Fibroblast of skin of abdomen (primary cell): Measurements from ENCODE around the gene FAM219A.
"Not testable (repeated sequence)": the region's sequence is repeated elsewhere in the genome, so short reads cannot be mapped to it uniquely, and the experiment has no call there.

Source experiments
- DNase-seq: peaks from one replicate; pipeline ENCODE4 v3.0.0-alpha.2; 2013

Gene FAM219A

DNA sequence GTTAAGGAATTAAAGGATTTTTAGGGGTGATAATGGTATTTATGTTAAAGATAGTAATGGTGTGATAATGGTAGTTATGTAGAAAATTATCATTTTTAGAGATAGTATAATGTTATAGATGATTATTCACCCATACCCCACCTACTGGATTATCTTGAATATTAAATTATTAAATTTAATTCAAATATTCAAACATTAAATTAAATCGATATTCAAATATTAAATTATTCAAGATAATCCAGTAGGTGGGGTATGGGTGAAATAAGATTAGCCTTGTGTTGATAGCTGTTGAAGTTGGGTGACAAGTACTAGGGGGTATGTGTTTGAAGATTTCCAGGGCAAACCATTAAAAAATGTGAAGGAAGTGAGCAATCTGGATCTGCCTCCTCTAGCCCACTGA is 15.6 kb downstream of the FAM219A start:
- no peak for DNase-seq

DNA sequence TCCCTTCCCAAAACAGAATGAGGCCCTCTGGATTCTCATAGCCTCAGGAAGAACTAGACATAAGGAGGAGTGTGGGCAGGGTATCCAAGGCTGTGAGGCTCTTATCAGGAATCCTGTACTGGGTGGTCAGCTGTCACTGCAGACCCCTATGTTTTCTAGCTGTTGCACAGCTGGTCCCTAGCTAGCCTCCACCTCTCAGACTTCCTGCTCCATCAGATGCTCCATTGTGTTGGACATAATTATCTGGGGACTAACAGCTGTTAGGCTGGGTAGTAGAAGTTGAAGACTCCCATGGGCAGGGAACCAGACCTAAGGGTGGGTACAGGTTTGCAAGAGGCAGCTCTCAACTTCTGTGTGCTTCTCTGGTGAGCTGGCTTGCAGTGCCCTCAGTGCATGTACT is 18.4 kb downstream of the FAM219A start:
- no peak for DNase-seq

DNA sequence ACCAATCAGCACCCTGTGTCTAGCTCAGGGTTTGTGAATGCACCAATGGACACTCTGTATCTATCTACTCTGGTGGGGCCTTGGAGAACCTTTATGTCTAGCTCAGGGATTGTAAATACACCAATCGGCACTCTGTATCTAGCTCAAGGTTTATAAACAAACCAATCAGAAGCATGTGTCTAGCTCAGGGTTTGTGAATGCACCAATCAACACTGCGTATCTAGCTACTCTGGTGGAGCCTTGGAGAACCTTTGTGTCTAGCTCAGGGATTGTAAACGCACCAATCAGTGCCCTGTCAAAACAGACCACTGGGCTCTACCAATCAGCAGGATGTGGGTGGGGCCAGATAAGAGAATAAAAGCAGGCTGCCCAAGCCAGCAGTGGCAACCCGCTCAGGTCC is 19.9 kb downstream of the FAM219A start:
- DNase-seq = not testable (repeated sequence)

DNA sequence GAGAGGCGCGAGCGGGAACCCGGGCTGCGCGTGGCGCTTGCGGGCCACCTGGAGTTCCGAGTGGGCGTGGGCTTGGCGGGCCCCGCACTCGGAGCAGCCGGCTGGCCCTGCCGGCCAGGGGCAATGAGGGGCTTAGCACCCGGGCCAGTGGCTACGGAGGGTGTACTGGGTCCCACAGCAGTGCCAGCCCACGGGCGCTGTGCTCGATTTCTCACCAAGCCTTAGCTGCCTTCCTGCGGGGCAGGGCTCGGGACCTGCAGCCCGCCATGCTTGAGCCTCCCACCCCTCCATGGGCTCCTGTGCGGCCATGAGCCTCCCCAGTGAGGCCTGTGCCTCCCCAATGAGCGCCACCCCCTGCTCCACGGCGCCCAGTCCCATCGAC is 20.5 kb downstream of the FAM219A start:
- not testable (repeated sequence) for DNase-seq

DNA sequence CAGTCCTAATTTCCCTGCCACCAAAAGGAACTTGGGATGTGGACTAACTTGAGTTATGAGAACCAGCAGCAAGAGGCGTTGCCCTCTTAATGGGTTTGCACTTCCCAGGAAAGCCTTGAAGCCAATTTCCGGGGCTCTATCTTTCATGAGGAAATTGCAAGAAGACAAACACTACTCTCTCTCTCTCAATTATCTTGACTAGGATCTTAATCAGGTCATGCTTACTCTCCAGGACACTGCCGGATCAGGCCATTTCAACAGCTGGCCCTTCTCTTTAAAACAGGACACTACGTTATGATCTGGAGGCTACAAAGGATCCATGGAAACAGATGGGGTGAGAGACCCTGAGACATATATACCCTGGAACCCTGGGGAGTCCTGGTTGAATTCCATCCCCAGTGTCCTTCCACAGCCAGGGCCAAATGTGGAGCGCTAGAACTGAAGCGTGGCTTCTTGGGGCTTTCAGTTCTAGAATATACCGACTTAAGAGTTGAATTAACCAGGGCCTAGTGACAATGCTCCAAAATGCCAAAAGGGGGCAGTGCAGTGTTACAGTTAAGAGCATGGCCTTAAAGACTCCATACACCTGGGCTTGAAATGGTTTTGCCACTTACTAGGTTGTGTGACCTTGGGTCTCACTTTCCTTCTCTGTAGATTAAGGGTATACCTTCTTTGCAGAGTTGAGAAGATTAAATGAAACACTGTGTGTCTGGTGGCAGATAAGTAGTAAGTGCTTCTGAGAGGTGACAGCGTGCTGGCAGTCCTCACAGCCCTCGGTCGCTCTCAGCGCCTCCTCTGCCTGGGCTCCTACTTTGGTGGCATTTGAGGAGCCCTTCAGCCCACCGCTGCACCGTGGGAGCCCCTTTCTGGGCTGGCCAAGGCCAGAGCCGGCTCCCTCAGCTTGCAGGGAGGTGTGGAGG is 21.1 kb downstream of the FAM219A start:
- peak; percentile 59 for DNase-seq

DNA sequence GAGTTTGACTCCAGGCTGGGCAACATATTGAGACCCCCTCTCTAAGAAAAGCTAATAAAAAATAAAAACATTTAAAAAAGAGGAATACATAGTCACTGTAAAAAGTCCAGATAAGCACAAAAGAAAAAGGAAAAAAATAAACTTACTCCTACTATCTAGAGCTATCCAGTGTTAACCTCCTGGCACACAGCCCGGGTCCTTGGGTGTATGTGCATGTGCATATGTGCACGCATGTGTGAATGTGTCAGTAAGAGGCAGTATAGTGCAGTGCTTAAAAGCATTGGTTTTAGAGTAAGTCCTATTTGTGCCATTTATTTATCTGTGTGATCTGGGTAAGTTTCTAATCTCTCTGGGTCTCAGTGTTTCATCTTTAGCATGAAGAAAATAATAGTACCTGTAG is 26.7 kb downstream of the FAM219A start:
- DNase-seq = no peak

DNA sequence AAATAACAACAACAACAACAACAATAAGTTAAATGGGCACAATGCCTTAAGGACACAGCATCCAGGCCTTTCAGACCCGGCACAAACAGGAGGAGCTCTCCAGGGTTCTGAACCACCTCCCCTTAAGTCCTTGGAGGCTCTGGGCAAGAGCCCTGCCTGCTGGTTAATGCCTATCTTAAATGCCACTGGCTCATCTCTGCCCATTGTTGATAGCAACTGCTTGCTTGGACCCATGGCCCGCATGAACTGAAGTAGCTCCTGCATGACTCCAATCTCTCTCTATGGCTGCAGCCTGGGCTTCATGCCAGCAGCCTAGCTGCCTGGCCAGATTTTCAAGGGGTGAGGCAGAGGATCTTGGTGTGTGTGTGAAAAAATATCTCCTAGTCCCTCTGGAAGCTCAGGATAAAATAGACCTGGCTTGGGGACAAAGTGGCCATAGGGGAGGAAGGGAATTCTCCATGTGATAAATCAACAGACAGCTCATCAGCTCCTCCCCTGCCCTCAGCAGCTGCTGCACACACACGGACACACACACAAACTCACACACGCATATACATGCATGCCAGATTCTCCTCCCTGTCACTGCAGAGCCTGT is 27.4 kb downstream of the FAM219A start:
- DNase-seq = peak; percentile 66

DNA sequence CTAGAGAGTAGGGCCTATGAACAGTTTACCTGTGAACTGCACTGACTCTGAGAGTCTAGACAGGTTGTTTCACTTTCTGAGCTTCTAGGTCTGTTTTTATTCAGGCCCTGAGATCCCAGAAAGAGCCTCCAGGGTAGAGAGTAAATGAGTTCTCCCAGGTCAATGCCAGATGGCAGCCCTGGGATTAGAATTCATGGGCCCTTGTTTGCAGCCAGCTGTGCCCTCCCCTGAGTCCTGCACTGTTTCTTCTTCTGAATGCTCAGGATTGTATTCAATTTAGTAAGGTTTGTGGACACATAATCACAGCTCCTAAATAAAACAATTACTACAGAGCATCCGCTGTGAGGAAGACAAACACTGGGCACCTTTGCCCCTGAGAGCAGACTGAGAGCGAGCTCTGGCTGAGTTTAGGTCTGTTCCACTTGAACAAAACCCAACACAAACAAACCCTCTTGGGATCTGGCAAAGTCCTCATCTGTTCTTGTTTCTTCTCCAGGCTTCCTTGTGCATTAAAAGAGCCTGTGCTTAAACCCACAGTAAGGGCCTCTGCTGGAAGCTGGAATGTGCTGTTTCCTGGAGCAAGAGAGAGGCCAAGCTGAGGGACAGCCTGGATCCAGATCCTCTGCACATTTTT is 29.9 kb downstream of the FAM219A start:
- no peak for DNase-seq

DNA sequence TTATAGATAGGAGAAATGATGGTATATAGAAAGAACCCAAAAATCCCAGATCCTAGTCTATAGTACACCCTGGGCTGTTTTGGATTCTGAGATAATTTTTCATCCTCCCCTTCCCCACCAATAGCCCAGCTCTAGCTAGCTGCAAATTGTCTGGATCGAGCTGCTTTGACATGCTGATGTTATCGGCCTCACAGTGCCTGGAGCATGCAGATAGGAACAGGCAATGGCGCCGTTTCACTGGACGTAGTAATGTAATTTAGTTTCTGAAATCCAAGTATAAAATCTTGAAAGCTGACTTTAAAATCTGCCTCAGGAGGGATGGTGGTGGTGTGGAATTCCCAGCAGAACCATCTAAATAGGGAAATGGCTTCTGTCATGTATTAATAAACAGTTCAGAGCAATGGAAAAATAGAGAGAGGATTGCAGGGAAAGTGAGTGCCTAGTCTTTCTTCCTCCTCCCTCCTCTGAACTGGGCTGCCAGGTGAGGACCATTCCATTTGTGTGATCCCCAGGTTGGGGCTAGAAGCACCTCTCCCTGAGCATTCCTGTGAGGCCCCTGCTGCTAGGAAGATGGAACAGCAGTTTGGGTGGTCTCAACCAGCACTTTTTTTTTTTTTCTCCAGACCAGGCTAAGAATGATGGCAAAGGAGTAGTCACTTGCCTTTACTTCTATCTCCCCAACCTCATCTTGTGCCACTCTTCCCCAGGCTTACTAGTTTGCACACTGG is 31.9 kb downstream of the FAM219A start:
- no peak for DNase-seq

DNA sequence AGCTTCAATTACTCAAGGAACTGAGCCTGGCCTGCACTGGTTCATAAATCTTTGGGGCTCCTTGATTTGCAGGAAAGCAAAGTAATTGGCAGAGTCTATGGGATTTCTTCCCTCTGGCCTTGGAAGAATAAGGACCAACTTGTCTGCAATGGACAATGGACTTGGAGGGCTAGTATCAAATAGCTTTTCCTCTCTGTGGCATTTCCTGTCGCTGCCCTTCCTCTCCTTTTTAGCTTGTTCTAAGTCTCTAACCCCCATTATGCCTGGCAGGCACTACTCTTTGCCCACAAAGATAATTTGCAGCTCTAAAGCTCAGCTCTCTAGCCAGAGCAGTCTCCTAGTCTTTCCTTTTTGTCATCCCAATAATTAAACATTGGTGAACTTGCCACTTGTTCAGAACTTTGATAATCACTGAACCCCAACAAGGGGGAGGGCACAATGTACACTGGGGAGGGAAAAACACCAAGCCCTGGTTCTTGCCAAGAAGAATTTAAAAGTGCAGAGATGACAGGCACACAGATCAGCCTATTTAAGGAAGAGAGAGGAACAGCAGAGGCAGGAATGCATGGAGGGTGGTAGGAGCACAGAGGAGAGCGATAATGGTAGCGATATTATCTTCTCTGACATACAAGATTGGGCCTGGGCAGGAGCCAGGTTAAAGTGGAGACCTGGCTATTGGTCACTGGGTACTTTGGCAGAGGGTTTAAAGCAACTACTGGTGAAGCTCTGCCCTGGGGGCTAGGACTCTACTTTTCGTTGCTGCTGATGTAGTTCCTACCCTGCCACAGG is 38.5 kb downstream of the FAM219A start:
- DNase-seq = no peak

DNA sequence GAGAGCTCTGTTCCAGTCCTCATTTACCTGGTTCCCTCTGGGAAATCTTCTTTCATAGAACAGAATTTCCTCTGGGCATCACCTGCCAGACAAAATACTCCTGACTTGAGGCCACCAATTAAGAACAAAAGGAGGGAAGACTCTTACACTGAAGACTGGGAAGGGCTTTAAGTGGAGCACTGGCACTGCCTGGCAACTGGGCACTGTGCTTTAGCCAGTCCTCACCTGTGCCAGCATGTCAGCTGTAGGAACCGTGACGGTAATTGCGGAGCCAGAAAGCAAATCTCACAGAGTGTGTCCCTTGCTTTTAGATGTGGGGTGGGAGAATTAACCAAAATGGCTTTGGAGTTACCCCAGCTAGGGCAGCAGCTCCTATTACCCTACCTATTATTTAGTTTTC is 40.6 kb downstream of the FAM219A start:
- DNase-seq = no peak

DNA sequence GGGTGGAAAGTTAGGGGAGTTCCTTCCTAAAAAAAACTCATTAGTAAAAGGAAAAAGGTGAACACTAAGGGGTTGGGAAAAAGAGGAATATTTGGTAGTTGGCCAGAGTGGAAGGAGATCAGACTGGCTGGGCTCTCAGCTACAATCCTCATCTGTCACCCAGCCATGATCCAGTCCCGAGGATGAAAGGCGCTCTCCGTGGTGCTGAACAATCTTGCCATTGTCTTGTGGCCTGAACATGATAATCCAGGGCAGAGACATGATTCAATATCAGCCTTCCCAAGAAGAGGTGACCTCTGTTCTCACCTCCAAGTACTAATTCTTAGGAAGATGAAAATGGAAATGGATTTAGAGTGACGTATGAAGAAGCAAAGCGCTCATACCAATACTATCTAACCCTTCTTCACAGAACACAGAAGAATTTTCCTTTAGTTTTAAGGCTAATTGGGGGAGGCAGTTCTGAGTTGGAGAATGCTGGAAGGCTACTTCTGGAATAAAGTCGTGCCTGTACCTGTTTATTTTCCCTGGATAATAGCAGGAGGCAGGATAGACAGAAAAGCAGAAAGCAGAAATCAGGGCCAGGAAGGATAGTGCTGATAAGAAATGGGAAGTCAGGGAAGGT is 45.0 kb downstream of the FAM219A start:
- DNase-seq = peak; percentile 52

DNA sequence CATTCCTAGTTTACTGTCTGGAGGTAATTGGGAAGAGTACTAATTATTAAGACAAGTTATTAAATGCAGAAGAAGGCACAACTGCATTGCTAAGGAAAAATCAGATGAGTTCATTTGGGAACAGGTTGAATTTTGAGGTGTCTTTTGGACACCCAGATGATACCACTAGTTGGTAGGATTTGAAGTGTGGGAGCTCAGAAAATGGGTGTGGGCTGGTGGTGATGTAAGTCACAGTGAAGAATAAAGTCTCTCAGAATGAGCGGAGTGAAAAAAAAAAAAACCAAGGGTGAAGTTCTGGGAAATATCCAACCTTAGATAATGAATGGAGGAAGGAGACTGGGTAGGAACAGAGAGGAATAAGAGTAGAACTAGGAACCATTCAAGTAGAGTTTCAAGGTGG is 46.0 kb downstream of the FAM219A start:
- DNase-seq = no peak

DNA sequence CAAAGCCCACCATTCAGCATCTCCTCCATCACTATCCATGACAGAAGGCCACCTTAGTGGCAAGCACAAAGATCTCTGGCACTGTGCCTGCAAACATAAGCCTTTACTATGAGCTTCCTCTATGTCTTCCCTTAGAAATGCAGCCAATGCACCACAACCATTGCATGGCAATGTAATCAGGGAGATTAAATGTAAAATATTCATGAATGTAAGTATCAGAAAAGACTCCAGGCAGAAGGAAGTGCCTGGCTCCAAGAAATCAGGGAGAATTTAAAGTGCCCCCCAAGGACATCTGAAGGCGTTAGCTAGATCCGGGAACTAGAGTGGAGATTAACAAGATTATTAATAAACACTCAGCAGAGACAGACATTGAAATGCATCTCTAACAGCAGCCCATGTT is 49.2 kb downstream of the FAM219A start:
- no peak for DNase-seq

DNA sequence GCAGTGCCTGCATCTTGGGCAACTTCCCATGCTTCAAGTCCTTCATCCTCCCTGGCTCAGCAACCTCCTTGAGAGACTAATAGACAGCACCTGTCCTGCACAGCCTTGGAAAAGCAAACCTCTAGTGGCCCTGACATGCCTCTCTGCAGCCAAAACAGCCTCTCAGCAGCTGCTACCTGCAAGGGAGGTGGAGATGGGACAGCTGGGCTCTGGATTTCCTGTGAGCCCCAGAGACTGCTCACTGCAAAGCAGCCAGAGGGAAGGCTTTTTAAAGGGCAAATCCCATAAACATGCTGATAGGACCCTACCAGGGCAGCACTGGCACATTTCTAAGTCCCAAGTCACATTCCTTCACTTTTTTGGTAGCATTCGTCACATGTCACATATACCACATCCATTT is 50.2 kb downstream of the FAM219A start:
- no peak for DNase-seq

DNA sequence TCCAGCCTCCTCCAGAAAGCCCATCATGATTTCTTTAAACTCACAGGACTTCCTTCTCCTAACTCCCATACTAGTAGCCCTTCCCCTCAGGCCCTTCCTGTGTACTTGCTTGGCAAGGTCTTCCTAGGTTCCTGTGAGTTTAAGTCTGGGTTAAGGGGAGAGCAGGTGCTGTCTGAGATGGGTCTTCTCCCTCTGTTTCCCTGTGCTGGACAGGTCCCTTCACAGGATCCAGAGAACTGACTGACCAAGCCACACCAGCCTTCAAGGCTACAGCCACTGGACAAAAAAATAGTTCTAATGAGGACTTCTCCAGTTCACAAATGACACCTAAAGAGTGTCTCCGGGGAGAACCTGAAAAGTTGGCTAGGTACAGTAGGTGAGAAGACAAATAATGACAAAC is 52.2 kb downstream of the FAM219A start:
- DNase-seq = no peak

DNA sequence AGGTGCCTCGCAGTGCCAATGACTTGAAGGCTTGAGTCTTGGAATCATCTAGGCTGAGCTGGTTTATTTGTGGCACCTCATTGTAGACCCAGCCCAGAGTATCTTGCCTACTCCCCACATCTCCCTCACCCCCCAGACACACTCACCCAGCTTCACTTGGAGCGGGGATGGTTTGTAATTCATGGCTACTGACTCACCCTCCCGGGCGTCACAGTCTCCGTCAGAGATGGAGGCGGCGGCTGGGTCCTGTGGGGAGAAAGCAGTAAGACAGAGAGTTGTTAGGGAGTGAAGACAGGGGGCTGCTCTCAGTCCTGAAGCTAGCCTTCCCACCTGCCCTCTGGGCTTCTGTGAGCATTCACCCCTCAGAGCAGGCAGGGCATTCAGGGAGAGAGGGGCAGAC is 52.7 kb downstream of the FAM219A start:
- DNase-seq = peak; percentile 33

DNA sequence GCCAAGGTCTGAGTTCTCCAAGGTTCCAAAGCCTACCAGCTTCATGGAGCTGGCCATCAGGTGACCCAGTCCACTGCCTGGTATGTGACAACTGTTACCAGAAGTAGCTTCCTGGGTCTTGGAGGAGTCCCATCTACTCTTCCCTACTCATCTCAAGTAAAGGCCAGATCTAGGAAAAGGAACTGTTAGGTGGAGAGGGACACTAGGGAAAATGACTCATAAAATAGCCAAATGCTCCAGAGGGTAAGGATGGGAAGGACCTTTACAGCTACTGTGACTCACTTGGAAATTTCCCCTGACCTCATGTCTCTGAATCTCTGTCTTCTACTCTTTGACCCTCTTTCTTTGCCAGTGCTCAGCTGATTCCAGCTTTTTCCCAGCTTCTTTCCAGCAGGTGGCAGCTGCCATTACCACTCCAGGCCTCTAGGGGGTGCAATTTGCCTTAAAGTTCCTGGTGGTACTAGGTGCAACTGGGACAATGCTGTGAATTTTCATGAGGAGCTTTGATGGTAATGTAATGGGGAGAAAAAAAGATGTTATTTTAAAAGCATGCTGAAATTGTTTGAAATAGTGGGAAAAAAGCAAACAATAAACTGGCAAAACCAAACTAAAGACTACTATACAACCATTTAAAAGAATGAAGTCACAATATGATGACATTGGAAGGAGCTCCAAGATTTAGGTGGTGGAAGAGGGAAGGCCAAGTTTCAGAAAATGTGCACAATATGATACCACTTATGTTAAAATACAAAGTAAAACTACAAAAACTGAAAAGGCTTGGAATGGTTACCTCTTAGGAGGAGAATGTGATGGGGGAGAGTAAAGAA is 54.6 kb downstream of the FAM219A start:
- peak; percentile 51 for DNase-seq

DNA sequence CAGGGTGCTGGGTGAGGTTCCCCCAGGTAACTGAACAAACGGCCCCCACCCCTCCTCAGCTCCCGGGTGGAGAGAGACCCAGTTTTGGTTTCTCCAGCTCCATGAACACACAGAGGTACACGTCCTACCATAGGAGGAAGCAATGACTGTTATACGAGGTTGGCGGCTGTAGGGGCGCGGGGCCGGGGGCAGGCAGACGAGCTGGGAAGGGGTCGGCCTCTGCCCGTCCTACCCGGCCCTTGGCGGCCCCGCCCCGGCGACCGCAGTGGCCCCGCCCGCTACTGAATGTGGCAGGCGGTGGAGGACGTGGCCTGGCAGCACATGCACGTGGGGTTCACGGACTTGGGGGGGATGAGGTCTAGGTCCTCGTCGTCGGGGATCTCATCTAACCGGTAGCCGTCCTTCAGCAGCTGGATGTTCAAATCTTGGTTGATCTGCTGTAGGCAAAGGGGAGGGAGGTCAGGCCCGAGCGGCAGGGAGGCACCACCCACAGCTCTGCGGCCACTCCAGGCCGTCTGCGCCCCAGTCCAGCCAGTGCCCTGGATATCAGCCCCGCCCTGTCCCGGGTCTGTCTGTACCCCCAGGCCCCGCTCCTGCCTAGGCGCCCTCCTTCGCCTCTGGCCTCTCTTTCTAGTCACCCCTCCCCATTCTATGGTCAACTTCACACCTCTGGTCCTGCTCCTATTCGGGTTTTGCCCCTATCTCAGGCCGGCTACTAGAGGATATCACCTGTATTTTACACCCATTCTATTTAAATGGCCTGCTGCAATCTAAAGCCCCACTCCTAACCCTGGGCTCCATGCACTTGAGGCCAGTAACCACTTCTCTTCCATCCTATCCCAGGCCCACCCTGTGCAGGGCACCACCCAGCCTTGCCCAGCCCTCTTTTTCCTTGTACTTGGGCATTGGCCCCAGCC is 57.4 kb downstream of the FAM219A start:
- DNase-seq = no peak

DNA sequence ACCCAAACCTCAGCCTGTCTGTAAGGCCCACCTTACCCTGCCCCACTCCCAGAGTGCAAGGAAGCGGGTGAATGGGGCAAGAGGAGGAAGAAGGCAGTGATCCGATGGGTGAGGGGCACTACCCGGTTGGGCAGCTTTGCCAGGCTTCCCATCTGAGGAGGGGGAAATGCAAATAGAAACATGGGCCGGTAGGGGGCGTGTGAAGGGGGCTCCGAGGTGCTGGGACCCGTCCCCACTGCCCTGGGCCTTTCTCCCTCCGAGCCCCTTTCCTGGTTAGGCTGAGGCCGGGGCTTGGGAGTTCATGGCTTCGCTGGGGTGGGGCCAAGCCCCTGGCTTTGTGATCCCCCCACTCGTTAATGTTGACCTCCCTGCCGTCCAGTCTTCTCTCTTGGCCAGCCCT is 58.1 kb downstream of the FAM219A start:
- DNase-seq = no peak
